ENCODE data around the gene ARL6IP6.

Gene ARL6IP6

DNA sequence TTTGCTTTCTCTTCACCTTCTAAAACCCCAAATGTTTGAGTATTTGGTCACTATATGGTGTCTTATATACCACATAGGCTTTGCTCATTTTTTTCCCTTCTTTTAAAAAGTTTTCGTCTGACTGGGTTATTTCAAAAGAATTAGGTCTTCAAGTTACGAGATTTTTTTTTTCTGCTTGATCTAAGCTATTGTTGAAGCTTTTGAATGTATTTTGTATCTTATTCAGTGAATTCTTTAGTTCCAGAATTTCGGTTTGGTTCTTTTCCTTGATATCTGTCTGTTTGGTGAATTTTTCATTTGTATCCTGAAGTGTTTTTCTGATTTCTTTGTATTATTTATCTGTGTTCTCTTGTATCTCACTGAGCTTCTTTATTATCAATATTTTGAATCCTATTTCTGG, 93.5 kb downstream of the ARL6IP6 start:
- no peak for DNase-seq

All from central memory CD4-positive, alpha-beta T cell (primary cell).